ENCODE results near the gene FAM184B.

Gene FAM184B

GRCh38 chr4:17642398-17642783, 139.0 kb downstream of the FAM184B start:
- TF ChIP-seq POLR2A (IDR thresholded peaks at IDR 0.05; ENCODE audit: low read length) (no peak), GATA1 (IDR thresholded peaks at IDR 0.05; ENCODE audit: low read depth, low read length) (no peak)
- DNase-seq = no peak

GRCh38 chr4:17639136-17639535, 142.3 kb downstream of the FAM184B start:
- TF ChIP-seq POLR2A (IDR thresholded peaks at IDR 0.05; ENCODE audit: low read length) (no peak), GATA1 (IDR thresholded peaks at IDR 0.05; ENCODE audit: low read depth, low read length) (no peak)
- DNase-seq = no peak

GRCh38 chr4:17636696-17637622, 144.5 kb downstream of the FAM184B start:
- TF ChIP-seq POLR2A (IDR thresholded peaks at IDR 0.05; ENCODE audit: low read length) = no peak
- peak; percentile 82 to 84 for DNase-seq

- no peak for TF ChIP-seq GATA1 (IDR thresholded peaks at IDR 0.05; ENCODE audit: low read depth, low read length)
- no peak for TF ChIP-seq POLR2A (IDR thresholded peaks at IDR 0.05; ENCODE audit: low read length)
These were observed 145.1 kb downstream of the FAM184B start for GRCh38 chr4:17636341-17636695.

GRCh38 chr4:17635056-17635455, 146.4 kb downstream of the FAM184B start:
- DNase-seq = no peak
- TF ChIP-seq POLR2A (IDR thresholded peaks at IDR 0.05; ENCODE audit: low read length) (no peak), GATA1 (IDR thresholded peaks at IDR 0.05; ENCODE audit: low read depth, low read length) (no peak)

More at GRCh38 chr4:17636341-17636695, 145.1 kb downstream of the FAM184B start:
- DNase-seq = no peak

GRCh38 chr4:17633600-17633999, 147.8 kb downstream of the FAM184B start:
- no peak for DNase-seq
- TF ChIP-seq GATA1 (IDR thresholded peaks at IDR 0.05; ENCODE audit: low read depth, low read length) = no peak
- no peak for TF ChIP-seq POLR2A (IDR thresholded peaks at IDR 0.05; ENCODE audit: low read length)

- TF ChIP-seq POLR2A (IDR thresholded peaks at IDR 0.05; ENCODE audit: low read length) (no peak), GATA1 (IDR thresholded peaks at IDR 0.05; ENCODE audit: low read depth, low read length) (no peak)
- DNase-seq = no peak
These were observed 151.2 kb downstream of the FAM184B start for GRCh38 chr4:17630228-17630627.

- TF ChIP-seq GATA1 (IDR thresholded peaks at IDR 0.05; ENCODE audit: low read depth, low read length) (no peak), POLR2A (IDR thresholded peaks at IDR 0.05; ENCODE audit: low read length) (no peak)
- DNase-seq = no peak
These were observed 156.6 kb downstream of the FAM184B start for GRCh38 chr4:17624821-17625220.

- DNase-seq = no peak
- no peak for TF ChIP-seq GATA1 (IDR thresholded peaks at IDR 0.05; ENCODE audit: low read depth, low read length)
- TF ChIP-seq POLR2A (IDR thresholded peaks at IDR 0.05; ENCODE audit: low read length) = no peak
These were observed 157.9 kb downstream of the FAM184B start for GRCh38 chr4:17623451-17624001.

GRCh38 chr4:17619416-17620105, 161.9 kb downstream of the FAM184B start:
- no peak for DNase-seq
- TF ChIP-seq POLR2A (IDR thresholded peaks at IDR 0.05; ENCODE audit: low read length) (no peak), GATA1 (IDR thresholded peaks at IDR 0.05; ENCODE audit: low read depth, low read length) (no peak)

- TF ChIP-seq GATA1 (IDR thresholded peaks at IDR 0.05; ENCODE audit: low read depth, low read length) (no peak), POLR2A (IDR thresholded peaks at IDR 0.05; ENCODE audit: low read length) (no peak)
- no peak for DNase-seq
These were observed 162.5 kb downstream of the FAM184B start for GRCh38 chr4:17618926-17619325.

GRCh38 chr4:17616283-17616682, 165.1 kb downstream of the FAM184B start:
- DNase-seq = peak; percentile 10 to 36

GRCh38 chr4:17614416-17615299, 166.8 kb downstream of the FAM184B start, which contains the start of gene MED28:
Gene MED28 (plus strand): TSS chr4:17614641. CDS start chr4:17614655, 14 bp downstream.
- TF ChIP-seq GATA1 (IDR thresholded peaks at IDR 0.05; ENCODE audit: low read depth, low read length) = no peak
- TF ChIP-seq POLR2A (IDR thresholded peaks at IDR 0.05; ENCODE audit: low read length) = peak; percentile 97
- DNase-seq = peak; percentile 96 to 97

More at GRCh38 chr4:17616283-17616682, 165.1 kb downstream of the FAM184B start:
- TF ChIP-seq GATA1 (IDR thresholded peaks at IDR 0.05; ENCODE audit: low read depth, low read length) = no peak

Data from erythroblast (primary cell).